ENCODE data around the gene MCRIP2. TPM values are rescaled to one million over a fixed set of nuclear protein-coding genes. Genes with fewer than 3 reads are reported as not detected.

Gene MCRIP2
- total and polyA plus RNA-seq, 9 of the 15 experiments (the other 6 are each of a cell fraction or from before 2014, with no cell fraction given), result 0.80 to 120 (median 35.2) TPM

GRCh38 chr16:648071-648780, 6.6 kb downstream of the MCRIP2 start:
- POLR2A ChIA-PET, result interaction anchor here (0.7 kb wide), 1 partner anchor 82 kb away, joined by 3 read pairs; no protein-coding TSS in a partner anchor
- no peak overlapping the region for H3K4me2 ChIP-seq (ENCODE audit: insufficient read depth, low read length)
- ATAC-seq (no peak), FAIRE-seq (no peak), DNase-seq (ENCODE audit: extremely low read depth in 1 of 4, low spot score in 3 of 4) (no peak)
- WGBS (ENCODE audit: insufficient coverage, low coverage, missing lambda C conversion rate), result 95% methylated on average over 17 of the region's 24 CpGs
- no peaks in the 10 kb centered on the region for H3K9me1 ChIP-seq (ENCODE audit: control insufficient read depth, insufficient read depth, low read length)
- no peak overlapping the region for H3K9ac ChIP-seq (ENCODE audit: insufficient read depth in 1 of 2, low read depth in 2 of 2, low read length in 2 of 2)
- no peak overlapping the region for H2AFZ ChIP-seq (ENCODE audit: low read depth, low read length)
- peaks cover 1 to 88% of the 10 kb centered on the region in 2 experiments; a peak in 3 of 5 replicates for H3K4me1 ChIP-seq (replicated peaks in 1 of 2; ENCODE audit: control insufficient read depth in 2 of 2, insufficient read depth in 2 of 2, low read length in 2 of 2)
- H4K20me1 ChIP-seq (replicated peaks; ENCODE audit: control insufficient read depth, insufficient read depth, low read length), result no peaks in the 10 kb centered on the region
- in situ Hi-C loops (cut with MboI) (no loop called here), intact Hi-C loops (cut with micrococcal nuclease) (no loop called here)
- CTCF ChIA-PET (ENCODE audit: low intra/inter-chr PET ratio), result no interaction called here
- H3K27me3 ChIP-seq (ENCODE audit: control insufficient read depth in 2 of 2, insufficient read depth in 2 of 2, low read length in 2 of 2), result no peaks in the 10 kb centered on the region
- no peak overlapping the region for H3K27ac ChIP-seq (ENCODE audit: extremely low read depth, low read depth, low read length)
- H3K4me3 ChIP-seq, result no peak overlapping the region
- no TSS peak for BruUV-seq (replicated peaks)
- H3K79me2 ChIP-seq (ENCODE audit: control insufficient read depth, insufficient read depth, low read length), result peaks cover 30% of the 10 kb centered on the region
- H3K9me3 ChIP-seq (replicated peaks; ENCODE audit: control insufficient read depth, insufficient read depth, low read depth, low read length), result no peaks in the 10 kb centered on the region
- H3K36me3 ChIP-seq (ENCODE audit: control insufficient read depth, insufficient read depth, low read length), result peaks cover 47% of the 10 kb centered on the region; the same call in 2 of the 3 replicates
- no peak for TF ChIP-seq ZNF639 (CRISPR knock-in tag; conservative IDR thresholded peaks at IDR 0.05 in 1 of 2, IDR thresholded peaks at IDR 0.05 in 1 of 2)
- 0 out of 2 replicates have a peak, but pooled peaks have one; percentile 53 for TF ChIP-seq POLR2A (conservative IDR thresholded peaks at IDR 0.05)
- TF ChIP-seq GTF2E2 (tag; IDR thresholded peaks at IDR 0.05), result no peak
- TF ChIP-seq ZBTB33 (CRISPR knock-in tag; IDR thresholded peaks at IDR 0.05), result peak; percentile 46; the same call in 1 of the 2 replicates
- peak; percentile 10 for TF ChIP-seq RBFOX2 (IDR thresholded peaks at IDR 0.05; ENCODE audit: low read depth, low read length)
- TF ChIP-seq CTCF (IDR thresholded peaks at IDR 0.05 in 2 of 3, conservative IDR thresholded peaks at IDR 0.05 in 1 of 3; ENCODE audit: insufficient read depth in 2 of 3, low read depth in 1 of 3, low read length in 3 of 3), result 0 out of 6 replicates have a peak, but pooled peaks of 1 of the 3 experiments have one; percentile 18
- TF ChIP-seq SRSF3 (IDR thresholded peaks at IDR 0.05; ENCODE audit: insufficient read depth, low read length), result no peak
- TF ChIP-seq ETS2 (tag; IDR thresholded peaks at IDR 0.05; ENCODE audit: borderline replicate concordance, poor library complexity, severe bottlenecking), result no peak
- no peak for TF ChIP-seq ZBTB2 (IDR thresholded peaks at IDR 0.05)
- TF ChIP-seq POLR2G (IDR thresholded peaks at IDR 0.05; ENCODE audit: low read depth, low read length), result peak; percentile 8; the same call in 1 of the 2 replicates
- no peak for TF ChIP-seq ZNF785 (CRISPR knock-in tag; IDR thresholded peaks at IDR 0.05)
- peak in 1 of 3 experiments; percentile 11 for TF ChIP-seq YY1 (IDR thresholded peaks at IDR 0.05; ENCODE audit: borderline replicate concordance in 1 of 3, control insufficient read depth in 1 of 3, extremely low read depth in 1 of 3, insufficient read depth in 3 of 3, insufficient read length in 1 of 3, insufficient replicate concordance in 2 of 3, low read depth in 1 of 3, low read length in 2 of 3)
